ENCODE measurements around the gene ERCC6L2. TPM values are rescaled to one million over a fixed set of nuclear protein-coding genes. Genes with fewer than 3 reads are reported as not detected.

Gene ERCC6L2
- total RNA-seq, 1 experiment from 2014 or later: 39.7 TPM

- Histone ChIP-seq H3K9me3 (ENCODE audit: control insufficient read depth, insufficient read depth, low read depth, low read length) (no peaks in the 10 kb centered on the region), H3K36me3 (ENCODE audit: control insufficient read depth, insufficient read depth, low read length) (peaks cover 11% of the 10 kb centered on the region), H3K4me1 (ENCODE audit: control insufficient read depth, insufficient read depth, low read length) (peaks cover 15% of the 10 kb centered on the region), H3K4me3 (ENCODE audit: low read depth in 2 of 2, low read length in 2 of 2) (no peak overlapping the region), H3K27ac (ENCODE audit: low read length) (no peak overlapping the region; the same call in 1 of the 2 replicates), H3K27me3 (ENCODE audit: control insufficient read depth, insufficient read depth, low read length) (no peaks in the 10 kb centered on the region)
- in situ Hi-C loops (cut with HindIII; ENCODE audit: low pct_unique_long_range_greater_than_20kb, low sequenced_read_pairs): no loop called here
- ChIA-PET CTCF (no interaction called here), POLR2A (interaction anchor here (0.6 kb wide), 2 partner anchors 369 to 580 kb away, joined by 7 to 11 read pairs; no protein-coding TSS in a partner anchor)
- peak; percentile 15; the same call in 1 of the 2 replicates for ATAC-seq
- TF ChIP-seq POLR2AphosphoS5 (IDR thresholded peaks at IDR 0.05; ENCODE audit: low read depth, low read length) (no peak), SIN3A (IDR thresholded peaks at IDR 0.05; ENCODE audit: borderline replicate concordance, insufficient read depth, low read depth, low read length) (no peak), TCF7L2 (IDR thresholded peaks at IDR 0.05; ENCODE audit: low read depth, low read length) (no peak), REST (IDR thresholded peaks at IDR 0.05; ENCODE audit: insufficient read depth in 1 of 2, low read depth in 2 of 2, low read length in 1 of 2) (no peak), CTCF (IDR thresholded peaks at IDR 0.05) (no peak)
- intact Hi-C loops (cut with micrococcal nuclease; ENCODE audit: unreplicated experiment): loop anchor here (5.0 kb wide), 1 partner anchor 368 kb away; no protein-coding TSS in a partner anchor
- BruUV-seq (replicated peaks): no TSS peak
- no peak for DNase-seq (ENCODE audit: low read depth, low spot score)
These were observed 544 bp upstream of the ERCC6L2 start for GRCh38 chr9:95874989-95875304.

- ATAC-seq: no peak
- H3K9me3 ChIP-seq (ENCODE audit: control insufficient read depth, insufficient read depth, low read depth, low read length): no peaks in the 10 kb centered on the region
- in situ Hi-C loops (cut with HindIII; ENCODE audit: low pct_unique_long_range_greater_than_20kb, low sequenced_read_pairs): no loop called here
- H3K4me3 ChIP-seq (ENCODE audit: low read depth in 2 of 2, low read length in 2 of 2): no peak overlapping the region
- intact Hi-C loops (cut with micrococcal nuclease; ENCODE audit: unreplicated experiment): loop anchor here (5.0 kb wide), 1 partner anchor 369 kb away; no protein-coding TSS in a partner anchor
- TF ChIP-seq TCF7L2 (IDR thresholded peaks at IDR 0.05; ENCODE audit: low read depth, low read length) (no peak), CTCF (IDR thresholded peaks at IDR 0.05) (no peak), REST (IDR thresholded peaks at IDR 0.05; ENCODE audit: insufficient read depth in 1 of 2, low read depth in 2 of 2, low read length in 1 of 2) (no peak), POLR2AphosphoS5 (IDR thresholded peaks at IDR 0.05; ENCODE audit: low read depth, low read length) (no peak), SIN3A (IDR thresholded peaks at IDR 0.05; ENCODE audit: borderline replicate concordance, insufficient read depth, low read depth, low read length) (no peak)
- CTCF ChIA-PET: no interaction called here
- no peaks in the 10 kb centered on the region for H3K27me3 ChIP-seq (ENCODE audit: control insufficient read depth, insufficient read depth, low read length)
- H3K27ac ChIP-seq (ENCODE audit: low read length): no peak overlapping the region
- POLR2A ChIA-PET: no interaction called here
- no TSS peak for BruUV-seq (replicated peaks)
- peaks cover 13% of the 10 kb centered on the region for H3K36me3 ChIP-seq (ENCODE audit: control insufficient read depth, insufficient read depth, low read length)
- H3K4me1 ChIP-seq (ENCODE audit: control insufficient read depth, insufficient read depth, low read length): peaks cover 18% of the 10 kb centered on the region
- no peak for DNase-seq (ENCODE audit: low read depth, low spot score)
These were observed 600 bp downstream of the ERCC6L2 start for GRCh38 chr9:95876138-95876444.
